NCI-H2196 (cell line): ENCODE results near the gene SPAG6.

Source experiments
- DNase-seq: peaks from one replicate; lab custom pipeline; 2025; ENCODE audit not compliant: unreplicated experiment; lab: John Stamatoyannopoulos, UW

SPAG6 gene

DNA sequence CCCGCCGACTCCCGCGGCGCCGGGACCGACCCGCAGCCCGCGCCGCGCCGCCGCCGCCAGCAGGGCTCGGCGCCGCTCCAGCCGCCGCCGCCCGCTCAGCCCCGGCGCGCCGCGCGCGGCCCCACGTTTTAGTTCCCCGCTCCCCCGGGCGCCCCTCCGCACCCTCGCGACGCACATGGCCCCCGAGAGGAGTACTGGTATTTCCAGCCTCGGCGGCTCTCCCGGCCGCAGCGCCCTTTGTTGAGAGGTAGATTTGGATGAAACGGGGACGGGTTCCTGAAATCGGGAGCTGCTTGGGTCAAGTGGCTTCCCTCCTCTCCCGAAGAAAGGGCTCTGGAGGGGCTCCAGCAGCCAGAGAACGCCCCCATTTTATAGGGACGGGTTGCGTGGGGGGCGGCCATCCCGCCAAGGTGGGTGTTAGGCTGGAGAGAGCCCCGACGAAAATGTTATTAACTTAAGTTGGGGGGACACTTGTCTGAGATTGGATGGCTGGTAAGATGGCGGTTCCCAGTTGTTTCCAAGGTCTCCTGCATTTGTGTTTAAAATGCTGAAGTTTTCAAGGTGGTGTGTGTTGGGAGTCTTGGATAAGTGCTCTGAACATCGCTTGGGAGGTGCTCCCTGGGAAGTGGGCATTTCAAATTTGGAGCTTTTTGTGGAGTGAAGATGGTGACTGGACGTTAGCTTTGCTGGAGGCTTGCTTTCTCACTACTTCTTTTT lies 23.2 kb upstream of the SPAG6 start:
- DNase-seq = no peak

DNA sequence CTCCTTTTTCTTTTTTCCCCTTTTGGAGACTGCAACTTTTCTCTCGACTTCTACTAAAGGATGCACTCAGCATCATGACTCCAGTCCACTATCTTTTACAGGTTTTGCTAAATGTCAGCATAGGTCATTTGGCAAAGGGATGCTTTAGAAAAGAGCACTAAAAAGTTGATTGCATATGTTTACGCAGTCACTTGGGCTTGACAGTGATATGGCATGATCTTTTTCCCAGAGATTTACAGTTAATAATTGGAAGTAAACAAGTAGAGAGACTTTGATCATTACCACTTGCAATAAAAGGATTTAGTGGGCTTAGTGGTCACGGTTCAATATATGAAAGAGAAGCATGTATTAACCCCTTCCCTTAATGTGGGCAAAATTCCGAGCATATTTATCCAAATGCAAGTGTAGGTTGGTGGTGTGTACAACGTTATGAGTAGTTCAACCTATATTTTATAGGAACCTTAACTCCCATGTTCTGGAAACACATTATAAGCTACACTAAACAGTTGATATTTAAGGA lies 22.6 kb upstream of the SPAG6 start:
- no peak for DNase-seq

DNA sequence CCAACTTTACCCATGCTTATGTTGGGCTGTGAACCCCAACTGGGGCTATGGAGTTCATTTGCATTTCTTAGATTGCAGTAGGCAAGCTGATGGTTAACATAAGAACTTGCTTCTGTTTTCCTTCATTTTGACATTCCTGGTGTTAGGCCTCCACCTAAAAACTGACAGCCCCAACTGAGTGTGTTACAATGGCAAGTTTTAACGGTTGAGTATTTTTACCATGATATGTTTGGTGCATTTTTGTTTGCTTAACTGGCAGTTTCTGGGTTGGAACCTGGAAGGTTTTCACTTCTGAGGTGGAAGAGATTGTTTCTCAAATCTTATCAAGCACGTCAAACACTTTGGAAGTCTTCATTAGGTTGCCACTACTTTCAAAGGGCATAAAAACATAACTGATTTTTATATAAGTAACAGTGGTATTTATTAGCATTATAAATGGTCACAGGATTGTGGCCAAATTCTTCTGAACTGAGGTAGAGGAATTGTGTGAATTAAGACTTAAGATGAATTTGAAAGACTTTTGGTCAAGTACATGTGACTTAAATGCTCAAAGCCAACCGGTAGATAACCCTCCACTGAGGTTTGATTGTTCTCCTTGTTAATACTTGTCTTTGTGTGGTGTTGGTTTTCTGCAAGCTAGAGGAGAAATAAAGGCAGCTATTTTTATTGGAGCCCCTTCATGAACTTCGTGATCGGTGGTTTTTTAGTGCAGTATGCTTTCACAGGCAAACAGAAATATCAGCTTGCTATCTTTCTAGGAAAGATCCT lies 21.6 kb upstream of the SPAG6 start:
- DNase-seq = no peak

DNA sequence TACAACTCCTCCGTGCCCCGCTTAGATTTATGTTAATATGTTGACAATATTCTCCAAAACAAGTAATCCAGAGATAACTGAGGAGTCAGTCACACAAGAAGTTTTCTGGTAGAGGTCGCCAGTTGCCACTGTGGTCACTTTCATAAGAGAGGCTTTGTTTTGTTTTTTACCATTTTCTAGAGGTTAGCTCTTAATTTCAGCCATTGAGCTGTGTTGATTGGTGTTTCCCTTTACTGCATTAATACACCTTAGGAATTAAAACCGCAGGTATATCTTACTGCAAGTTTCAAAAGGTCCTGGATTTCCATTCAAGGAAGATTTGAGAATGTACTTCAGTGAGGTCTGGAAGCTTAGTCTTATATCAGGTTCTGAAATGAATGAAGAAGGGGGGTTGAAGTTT lies 20.9 kb upstream of the SPAG6 start:
- no peak for DNase-seq

DNA sequence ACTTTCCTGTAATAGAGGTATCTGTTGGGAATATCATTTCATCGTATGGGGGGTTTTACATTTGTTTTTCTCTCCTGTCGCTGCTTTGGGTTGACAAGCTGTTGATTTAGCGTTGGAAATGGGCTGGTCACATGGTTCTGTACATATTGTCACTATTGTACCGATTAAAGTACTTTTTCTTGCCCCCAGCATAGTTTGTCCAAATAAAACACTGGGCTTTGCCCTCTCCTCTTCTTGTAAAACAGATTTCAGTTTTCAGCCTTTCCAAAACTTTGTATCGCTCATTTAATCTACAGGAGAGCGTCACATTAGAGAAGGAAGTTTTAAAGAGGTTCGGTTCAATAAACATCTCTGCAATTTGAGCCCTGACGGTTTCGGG lies 20.4 kb upstream of the SPAG6 start:
- no peak for DNase-seq

DNA sequence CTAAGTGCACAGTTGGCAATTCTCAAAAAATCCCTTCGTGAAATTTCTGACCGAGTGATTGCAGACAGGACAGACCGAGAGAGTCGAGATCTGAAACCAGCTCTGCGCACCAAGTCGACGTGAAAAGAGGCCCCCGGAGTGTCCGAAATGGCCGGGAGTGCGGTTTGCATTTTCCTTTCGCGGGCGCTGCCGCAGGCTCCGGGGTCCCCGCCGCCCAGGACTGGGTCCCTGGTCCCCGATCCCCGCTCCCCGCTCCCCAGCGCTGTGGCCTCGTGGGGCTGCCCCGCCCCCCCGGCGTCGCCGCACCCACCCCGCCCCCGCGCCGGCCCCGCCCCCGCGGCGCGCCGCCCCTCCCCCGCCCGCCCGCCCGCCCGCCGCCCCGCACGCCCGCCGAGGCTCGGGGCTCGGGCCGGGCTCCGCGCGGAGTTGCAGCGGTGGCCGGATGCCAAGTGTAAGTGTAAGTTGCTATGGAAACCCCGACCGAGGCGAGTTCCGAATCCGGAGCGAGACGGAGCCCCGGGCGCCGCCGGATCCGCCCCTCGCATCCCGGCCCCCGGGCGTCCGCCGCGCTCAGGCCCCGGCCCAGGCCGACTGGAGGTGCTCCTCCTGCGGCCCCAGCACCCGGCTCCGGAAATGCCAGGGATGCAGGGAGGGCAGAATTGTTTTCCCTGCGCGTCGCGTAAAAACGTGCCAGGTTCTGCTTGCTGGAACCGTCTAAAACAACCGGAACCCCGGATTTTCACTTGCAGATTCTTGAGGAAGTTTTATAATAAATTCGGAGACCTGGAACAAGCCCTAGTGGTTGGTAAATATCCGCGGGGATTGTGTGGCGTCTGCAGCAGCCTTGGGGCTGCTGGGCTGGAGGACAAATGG lies 19.8 kb upstream of the SPAG6 start:
- DNase-seq = peak; percentile 71

DNA sequence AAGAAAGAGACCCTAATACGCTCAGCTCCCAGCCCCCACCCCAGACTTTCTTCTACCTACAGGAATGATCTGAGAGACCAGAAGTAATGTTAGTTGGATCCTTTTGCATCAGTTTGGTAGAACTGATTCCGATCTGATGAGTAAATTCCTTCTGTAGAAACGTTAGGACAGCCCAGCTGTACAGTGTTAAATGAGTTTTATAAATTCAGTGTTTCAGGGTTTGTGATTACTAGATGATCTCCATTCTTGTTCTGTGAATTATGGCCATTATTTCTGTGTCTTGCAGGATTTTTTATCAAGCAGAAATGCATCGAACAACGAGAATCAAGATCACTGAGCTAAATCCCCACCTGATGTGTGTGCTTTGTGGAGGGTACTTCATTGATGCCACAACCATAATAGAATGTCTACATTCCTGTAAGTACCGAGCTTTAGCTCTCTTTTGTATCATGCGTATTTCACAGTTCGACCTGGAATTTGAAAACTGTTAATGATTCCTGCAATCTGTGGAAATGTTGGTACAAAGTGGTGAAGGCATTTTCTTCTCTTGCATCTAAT lies 19.1 kb upstream of the SPAG6 start:
- no peak for DNase-seq

DNA sequence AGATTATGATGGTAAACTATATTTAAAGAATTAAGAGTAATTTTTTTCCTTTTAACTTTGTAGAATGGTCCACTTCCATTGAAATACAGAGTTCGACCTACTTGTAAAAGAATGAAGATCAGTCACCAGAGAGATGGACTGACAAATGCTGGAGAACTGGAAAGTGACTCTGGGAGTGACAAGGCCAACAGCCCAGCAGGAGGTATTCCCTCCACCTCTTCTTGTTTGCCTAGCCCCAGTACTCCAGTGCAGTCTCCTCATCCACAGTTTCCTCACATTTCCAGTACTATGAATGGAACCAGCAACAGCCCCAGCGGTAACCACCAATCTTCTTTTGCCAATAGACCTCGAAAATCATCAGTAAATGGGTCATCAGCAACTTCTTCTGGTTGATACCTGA lies 16.1 kb upstream of the SPAG6 start:
- DNase-seq = no peak

DNA sequence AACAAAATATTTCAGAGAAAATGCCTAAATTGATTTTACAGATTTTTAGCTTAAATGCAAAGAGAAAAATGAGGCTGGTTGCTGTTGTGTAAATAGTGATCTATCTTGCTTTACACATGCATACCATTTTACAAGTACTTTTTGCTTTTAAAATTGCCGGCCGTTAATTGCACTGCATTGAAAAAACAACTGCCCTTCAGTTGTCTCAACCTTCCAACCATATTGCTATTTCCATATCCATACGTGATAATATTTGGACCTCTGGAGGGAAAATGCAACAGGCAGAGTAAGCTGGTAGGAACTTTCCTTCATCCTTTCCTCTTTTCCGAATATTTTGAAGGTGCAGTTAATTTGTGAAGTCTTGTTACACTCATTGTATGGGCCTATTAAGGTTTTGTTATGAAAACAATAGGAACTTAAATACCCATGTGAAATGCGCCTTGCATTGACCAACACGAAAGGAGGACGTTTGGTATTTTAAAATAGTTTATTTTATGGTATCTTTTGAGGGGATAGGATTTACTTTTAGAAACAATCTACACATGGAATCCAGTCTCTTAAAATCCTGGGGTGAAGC lies 13.1 kb upstream of the SPAG6 start:
- DNase-seq = no peak

DNA sequence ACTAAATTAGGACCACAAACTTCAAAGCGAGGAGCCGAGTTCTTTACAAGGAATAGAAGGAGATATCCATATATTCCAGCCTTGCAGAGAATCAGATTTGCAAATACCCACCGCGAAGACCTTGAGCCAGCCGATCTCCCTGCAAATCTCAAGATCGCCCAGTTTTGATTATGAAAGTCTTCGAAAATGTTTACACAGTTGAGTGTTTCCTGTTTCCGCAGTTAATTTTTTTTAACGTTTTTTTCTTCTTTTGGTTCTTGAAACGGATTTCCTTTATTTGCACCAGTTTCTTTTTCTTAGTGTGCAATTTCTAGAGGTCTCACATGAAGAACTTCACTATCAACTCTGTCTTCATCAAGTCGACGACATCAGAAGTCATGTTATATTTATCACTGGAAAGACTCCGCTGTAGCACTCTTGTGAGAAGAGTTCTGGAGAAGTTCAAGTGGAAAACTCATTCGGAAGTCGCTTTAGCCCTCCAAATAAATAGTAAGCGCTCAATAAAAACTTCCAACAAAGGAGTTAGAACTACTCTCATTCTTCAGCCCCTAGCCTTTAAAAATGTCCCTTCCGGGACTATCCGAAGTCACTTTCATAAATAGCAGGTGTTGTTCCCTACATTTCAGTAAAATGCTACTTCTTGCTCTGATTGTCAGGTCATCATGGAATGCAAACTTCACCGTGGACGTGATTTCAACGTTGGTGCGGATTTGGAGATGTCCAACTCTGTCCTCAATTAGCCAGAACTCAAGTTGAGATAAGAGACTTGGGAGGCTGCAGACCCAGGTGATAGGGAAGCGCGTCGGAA lies 11.9 kb upstream of the SPAG6 start:
- no peak for DNase-seq

DNA sequence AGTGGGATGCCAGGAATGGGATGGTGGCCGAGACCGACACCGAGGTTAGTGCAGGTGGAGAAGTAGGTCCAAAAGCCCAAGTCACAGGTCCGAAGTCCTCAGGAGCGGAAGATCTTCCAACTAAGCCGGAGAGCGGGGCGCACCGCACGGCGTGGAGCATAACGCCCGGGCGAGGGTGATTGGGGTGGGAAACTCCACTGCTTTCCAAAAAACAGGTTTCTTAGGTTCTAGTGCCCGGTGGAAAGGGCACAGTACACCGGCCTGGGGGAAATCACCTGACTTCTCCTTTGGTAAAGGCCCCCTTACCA lies 11.4 kb upstream of the SPAG6 start:
- no peak for DNase-seq

DNA sequence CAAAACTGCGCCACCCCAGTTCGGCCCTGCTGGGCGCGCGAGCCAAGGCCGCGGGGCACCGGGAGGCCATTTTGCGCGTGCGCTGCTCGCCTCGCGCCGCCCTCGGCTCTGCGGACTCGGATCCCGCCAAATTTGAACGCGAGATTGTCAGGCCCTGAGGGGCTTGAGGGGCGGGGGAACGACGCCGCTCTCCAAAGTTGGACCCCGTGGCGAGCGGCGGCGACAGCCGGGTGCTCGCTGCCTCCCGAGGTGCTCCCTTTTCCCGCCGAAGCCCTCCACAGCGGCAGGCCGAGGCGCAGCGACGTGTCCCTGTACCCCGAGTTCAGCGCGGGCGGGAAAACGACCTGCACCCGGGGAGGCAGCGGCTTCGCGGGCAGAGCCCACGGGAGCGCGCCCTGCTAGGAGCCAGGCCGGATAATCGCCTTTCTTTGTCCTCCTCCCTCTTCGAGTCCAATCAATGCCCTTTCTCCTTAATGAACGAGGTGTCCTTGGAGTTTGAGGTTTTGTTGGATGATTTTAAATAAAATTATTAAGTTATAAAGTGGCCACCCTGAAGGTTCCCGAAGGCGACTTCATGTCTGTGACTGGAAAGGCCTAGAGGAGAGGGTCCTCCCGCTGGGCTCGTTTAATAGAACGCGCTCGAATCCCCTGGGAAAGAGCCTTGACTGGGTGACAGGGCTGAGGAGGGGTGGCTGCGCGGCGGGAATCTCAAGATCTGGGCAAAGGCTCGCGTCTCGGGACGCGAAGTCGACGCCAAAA lies 10.7 kb upstream of the SPAG6 start:
- no peak for DNase-seq

DNA sequence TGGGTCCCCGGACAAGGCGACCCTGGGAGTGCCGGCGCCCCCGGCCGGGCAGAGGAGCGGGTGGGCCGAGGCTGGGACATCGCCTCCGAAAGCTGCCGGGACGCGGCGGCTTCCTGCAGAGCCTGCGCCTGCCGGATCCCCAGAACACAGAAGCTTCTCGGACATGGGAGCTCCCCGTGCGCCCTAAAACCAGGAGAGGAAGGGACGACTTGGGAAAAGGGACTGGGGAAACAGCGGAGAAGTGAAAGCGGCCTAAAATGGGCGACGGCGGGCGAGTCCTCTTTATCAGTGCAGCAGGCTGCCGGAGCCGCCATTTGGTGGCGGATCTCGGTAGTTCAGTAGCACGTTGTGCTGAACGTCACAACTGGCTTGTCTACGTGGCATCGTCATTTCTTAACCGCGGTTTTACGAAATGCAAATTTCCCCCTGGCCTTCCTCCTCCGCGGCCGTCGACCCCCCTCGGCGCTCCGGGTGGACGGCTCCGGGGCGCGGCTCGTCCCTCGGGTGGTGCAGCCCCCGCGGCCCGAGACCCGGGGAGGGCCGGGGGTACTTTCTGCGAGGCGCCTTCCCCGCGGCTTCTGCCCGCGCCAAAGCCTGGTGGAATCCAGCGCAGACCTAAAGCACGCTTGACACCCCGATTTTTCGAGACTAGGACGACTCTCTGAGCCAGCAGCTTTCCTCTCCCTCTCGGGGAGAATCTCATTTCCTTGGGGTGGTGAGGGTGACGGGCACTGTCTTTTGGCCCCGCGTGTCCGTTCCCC lies 9.9 kb upstream of the SPAG6 start:
- no peak for DNase-seq

DNA sequence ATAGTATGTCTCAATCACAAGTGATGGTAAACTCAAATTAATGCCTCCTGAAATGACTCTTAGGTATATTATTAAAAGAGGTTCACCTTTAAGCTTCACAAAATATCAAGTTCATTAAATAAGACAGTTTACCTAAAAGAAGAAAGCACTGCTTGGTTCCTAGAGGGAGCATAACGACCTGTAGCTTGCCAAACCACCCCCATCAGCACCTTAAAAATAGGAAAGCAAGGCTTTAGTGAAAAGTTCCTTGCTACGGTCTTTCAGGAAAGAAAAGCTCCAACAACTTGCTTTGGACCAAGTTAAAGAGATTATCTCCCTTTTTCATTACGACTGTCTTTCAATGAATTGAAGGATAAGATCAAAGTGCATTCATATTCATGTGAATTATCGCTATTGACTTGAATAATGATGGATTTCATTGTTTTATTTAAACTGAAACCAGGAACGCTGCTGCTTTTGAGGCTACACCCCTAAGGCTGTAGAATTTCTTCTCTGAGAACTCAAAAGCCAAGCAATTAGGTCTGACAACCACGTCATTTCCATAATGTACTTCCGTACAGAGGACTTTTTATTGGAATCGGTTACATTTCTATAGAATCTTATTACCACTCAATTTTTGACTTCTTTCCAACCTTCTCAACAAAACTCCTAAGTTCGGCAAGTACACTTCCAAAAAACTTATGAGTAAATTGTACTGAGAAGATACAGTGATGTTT lies 7.0 kb upstream of the SPAG6 start:
- no peak for DNase-seq

DNA sequence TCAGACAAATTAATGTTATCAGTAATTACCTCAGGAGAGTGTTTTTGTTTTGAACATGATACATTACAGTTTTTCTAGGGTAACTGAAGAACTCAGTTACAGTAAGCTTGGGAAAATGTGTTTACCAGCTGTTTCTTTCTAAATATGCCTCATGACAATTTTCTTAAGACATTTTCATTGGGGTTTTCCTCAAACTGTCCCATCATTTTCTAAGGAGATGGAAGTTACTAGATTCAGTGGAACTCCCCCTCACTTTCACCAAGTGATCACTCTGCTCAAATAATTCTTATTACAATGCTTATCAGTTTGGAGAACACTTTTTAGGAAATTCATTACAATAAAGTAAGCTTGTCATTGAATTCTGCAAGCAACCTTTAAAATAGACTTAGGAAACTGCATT lies 6.4 kb upstream of the SPAG6 start:
- no peak for DNase-seq

DNA sequence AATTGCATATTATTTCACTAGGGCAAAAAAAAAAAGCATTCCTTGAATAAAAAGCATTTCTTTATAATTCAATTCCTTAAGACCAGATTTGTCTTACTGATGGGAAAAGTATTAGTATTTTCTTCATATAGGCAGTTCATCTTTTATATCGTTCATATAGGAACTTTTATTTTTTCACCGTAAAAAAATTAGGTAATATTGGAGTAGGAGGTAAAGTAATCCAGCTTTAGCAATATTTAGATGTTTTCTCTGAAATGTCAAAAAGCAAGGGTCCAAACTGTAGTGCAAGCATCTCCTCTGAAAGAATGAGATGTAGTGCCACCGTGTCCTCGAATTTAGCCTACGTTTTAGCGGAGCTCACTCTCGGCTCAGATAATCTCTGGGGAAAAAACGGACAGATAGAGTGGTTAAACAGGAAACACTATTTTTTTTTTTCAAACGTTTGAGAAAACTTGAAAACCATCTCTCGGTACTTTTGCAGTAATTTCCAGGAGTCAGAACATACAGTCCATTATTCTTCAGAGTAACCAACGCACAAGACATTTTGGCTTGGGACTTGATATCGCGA lies 5.5 kb upstream of the SPAG6 start:
- DNase-seq = no peak

DNA sequence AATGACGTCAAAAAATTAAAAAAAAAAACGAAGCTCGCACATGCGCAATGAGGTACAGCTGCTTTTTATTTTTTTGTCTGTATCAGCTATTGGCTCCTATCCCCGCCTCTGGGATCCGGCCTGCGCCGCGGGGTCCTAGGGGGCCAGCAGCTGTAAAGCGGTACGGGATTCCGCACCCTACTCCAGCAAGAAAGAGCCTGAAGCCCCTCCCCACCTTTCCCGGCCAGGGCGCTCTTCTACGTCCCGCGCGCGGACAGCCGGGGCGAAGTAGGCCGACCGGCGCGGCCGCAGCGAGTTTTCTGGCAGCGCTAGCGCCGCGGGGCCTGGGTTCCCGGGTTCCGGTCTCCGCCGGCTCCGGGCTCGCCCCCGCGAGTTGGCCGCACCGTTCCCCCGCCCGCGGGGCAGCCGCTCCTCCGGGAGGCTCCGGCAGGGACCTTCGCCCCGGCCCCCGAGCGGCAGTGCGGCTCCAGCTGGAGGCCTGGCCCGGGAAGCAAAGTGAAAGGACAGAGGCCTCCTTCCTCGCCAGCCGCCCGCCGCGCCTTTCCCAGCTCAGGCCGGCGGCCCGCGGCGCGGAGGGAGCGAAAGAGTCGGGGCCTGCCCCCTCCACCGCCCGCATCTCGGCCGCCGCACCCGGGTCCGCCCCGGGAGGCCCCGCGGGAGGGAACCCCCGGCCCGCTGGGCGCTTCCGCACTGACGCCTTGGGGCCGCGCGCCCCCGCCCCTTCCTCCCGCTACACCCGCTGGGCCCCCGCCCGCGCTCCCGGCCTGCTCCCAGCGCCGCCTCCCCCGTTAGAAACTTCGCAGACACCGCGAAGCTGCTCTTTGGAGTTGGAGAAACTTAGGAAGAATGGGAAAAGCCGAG lies 4.7 kb upstream of the SPAG6 start:
- peak; percentile 45 for DNase-seq
